Adipocyte (in vitro differentiated cells): ENCODE measurements around the gene GRIA2.

Experiments used
- DNase-seq: peaks from one replicate; pipeline ENCODE4 v3.0.0-alpha.2; 2015; ENCODE audit warnings: low read depth
- H3K27me3 ChIP-seq: replicated peaks from 2 replicates; pipeline ENCODE4 v1.7.0; 2013; ENCODE audit warnings: mild to moderate bottlenecking, low read length, moderate library complexity; ENCODE audit not compliant: control insufficient read depth, insufficient read depth
- H3K36me3 ChIP-seq: 2 replicates; pipeline ENCODE4 v1.7.0; 2013; ENCODE audit warnings: low read length, mild to moderate bottlenecking, moderate library complexity; ENCODE audit not compliant: control insufficient read depth, insufficient read depth, severe bottlenecking
- H3K4me1 ChIP-seq: 2 replicates; pipeline ENCODE4 v1.7.0; 2013; ENCODE audit warnings: mild to moderate bottlenecking, low read length, moderate library complexity; ENCODE audit not compliant: control insufficient read depth, insufficient read depth
- H3K4me3 ChIP-seq: 2 replicates; pipeline ENCODE4 v1.7.0; 2013; ENCODE audit warnings: mild to moderate bottlenecking, low read length, moderate library complexity
- H3K9ac ChIP-seq: 2 replicates; pipeline ENCODE4 v1.7.0; 2013; ENCODE audit warnings: mild to moderate bottlenecking, low read length, moderate library complexity
- H3K9me3 ChIP-seq: 2 replicates; pipeline ENCODE4 v1.7.0; 2013; ENCODE audit warnings: mild to moderate bottlenecking, low read length, moderate library complexity; ENCODE audit not compliant: control insufficient read depth

GRIA2 gene

DNA sequence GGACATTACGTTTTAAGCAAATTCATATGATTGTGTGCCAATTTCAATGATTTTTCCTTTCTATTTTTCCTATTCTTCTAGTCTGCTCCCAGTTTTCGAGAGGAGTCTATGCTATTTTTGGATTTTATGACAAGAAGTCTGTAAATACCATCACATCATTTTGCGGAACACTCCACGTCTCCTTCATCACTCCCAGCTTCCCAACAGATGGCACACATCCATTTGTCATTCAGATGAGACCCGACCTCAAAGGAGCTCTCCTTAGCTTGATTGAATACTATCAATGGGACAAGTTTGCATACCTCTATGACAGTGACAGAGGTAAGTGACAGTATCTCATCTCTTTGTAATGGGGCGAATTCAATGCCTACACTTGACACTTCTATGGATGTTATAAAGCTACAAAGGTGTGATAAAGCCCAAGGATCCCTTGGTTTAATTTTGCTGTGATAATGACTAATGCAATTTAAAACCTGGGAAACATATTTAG is 83.0 kb downstream of the GRIA2 start:
- no peak for DNase-seq
- peaks cover 5% of the 10 kb centered on the region for H3K4me1 ChIP-seq
- no peak overlapping the region for H3K4me3 ChIP-seq
- H3K9ac ChIP-seq = no peak overlapping the region
- H3K36me3 ChIP-seq = no peaks in the 10 kb centered on the region
- no peaks in the 10 kb centered on the region for H3K27me3 ChIP-seq
- no peaks in the 10 kb centered on the region for H3K9me3 ChIP-seq

GRCh38 chr4:157304769-157305168 is 84.2 kb downstream of the GRIA2 start:
- no peaks in the 10 kb centered on the region for H3K36me3 ChIP-seq
- H3K4me1 ChIP-seq = peaks cover 5% of the 10 kb centered on the region
- no peak overlapping the region for H3K4me3 ChIP-seq
- no peak overlapping the region for H3K9ac ChIP-seq
- no peaks in the 10 kb centered on the region for H3K27me3 ChIP-seq
- no peaks in the 10 kb centered on the region for H3K9me3 ChIP-seq
- DNase-seq = no peak

DNA sequence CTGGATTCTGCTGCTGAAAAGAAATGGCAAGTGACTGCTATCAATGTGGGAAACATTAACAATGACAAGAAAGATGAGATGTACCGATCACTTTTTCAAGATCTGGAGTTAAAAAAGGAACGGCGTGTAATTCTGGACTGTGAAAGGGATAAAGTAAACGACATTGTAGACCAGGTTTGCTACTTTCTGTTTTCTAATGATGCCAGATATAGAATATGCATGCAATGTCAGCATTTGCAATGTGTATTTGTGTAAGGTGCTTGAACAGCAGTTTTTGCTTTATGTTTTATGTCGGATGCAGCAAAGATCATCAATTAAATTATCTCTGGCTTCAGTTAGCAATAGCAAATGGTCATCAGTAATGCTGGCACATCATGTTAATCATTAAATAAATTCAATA is 92.2 kb downstream of the GRIA2 start:
- Histone ChIP-seq H3K27me3 (no peaks in the 10 kb centered on the region), H3K4me3 (no peak overlapping the region), H3K9ac (no peak overlapping the region), H3K36me3 (no peaks in the 10 kb centered on the region), H3K4me1 (no peaks in the 10 kb centered on the region), H3K9me3 (no peaks in the 10 kb centered on the region)
- DNase-seq = no peak

GRCh38 chr4:157314906-157315305 is 94.4 kb downstream of the GRIA2 start:
- Histone ChIP-seq H3K4me1 (no peaks in the 10 kb centered on the region), H3K4me3 (no peak overlapping the region), H3K36me3 (no peaks in the 10 kb centered on the region), H3K27me3 (no peaks in the 10 kb centered on the region), H3K9me3 (no peaks in the 10 kb centered on the region), H3K9ac (no peak overlapping the region)
- DNase-seq = no peak

DNA sequence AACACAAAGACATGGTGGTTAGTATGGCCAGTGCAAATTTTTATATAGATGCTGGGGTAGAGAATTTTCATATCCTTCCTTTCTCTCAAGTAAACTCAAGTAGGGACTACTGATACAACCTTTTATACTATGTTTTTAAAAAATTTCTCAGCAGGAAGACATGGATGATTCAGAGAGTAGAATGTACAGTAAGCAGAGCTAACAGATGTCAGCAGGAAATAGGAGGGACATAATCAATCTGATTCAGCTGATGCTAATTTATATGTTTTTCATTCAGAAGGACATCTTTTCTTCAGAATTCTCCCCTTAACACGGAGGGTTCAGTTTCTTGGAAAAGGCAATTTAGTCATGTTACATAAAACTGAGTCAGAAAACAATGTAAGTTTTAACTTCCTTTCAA is 95.4 kb downstream of the GRIA2 start:
- Histone ChIP-seq H3K4me3 (no peak overlapping the region), H3K4me1 (no peaks in the 10 kb centered on the region)

GRCh38 chr4:157320092-157320491 is 99.6 kb downstream of the GRIA2 start:
- no peaks in the 10 kb centered on the region for H3K9me3 ChIP-seq
- no peak for DNase-seq
- H3K4me1 ChIP-seq = no peaks in the 10 kb centered on the region
- H3K4me3 ChIP-seq = no peak overlapping the region
- no peaks in the 10 kb centered on the region for H3K27me3 ChIP-seq
- no peaks in the 10 kb centered on the region for H3K36me3 ChIP-seq
- no peak overlapping the region for H3K9ac ChIP-seq

More for the DNA sequence above, 95.4 kb downstream of the GRIA2 start:
- no peaks in the 10 kb centered on the region for H3K9me3 ChIP-seq
- H3K36me3 ChIP-seq = no peaks in the 10 kb centered on the region
- H3K27me3 ChIP-seq = no peaks in the 10 kb centered on the region
- DNase-seq = no peak
- H3K9ac ChIP-seq = no peak overlapping the region

DNA sequence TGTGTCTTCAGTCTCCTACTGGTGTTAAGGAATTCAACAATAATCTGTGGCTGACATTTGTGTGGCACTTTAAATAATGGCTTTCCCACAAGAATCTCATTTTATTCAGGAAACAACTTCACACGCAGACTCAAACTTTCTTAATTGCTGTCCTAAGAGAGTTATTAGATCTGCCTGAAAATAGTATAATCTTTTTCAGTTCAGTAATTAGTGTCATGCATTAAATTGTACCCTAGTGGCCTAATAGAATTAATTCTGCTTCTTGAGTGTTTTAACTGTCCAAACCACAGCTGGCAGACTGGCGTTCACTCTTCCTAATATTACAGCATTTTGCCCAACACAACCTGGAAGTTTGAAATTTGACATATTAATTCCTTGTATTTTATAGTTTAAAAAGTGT is 107.1 kb downstream of the GRIA2 start:
- DNase-seq = no peak
- Histone ChIP-seq H3K9ac (no peak overlapping the region), H3K4me3 (no peak overlapping the region), H3K4me1 (no peaks in the 10 kb centered on the region), H3K36me3 (no peaks in the 10 kb centered on the region), H3K27me3 (no peaks in the 10 kb centered on the region), H3K9me3 (no peaks in the 10 kb centered on the region)

GRCh38 chr4:157357887-157358286 is 137.4 kb downstream of the GRIA2 start:
- no peaks in the 10 kb centered on the region for H3K4me1 ChIP-seq
- no peak for DNase-seq
- H3K27me3 ChIP-seq = no peaks in the 10 kb centered on the region
- no peak overlapping the region for H3K9ac ChIP-seq
- no peak overlapping the region for H3K4me3 ChIP-seq
- no peaks in the 10 kb centered on the region for H3K9me3 ChIP-seq
- H3K36me3 ChIP-seq = no peaks in the 10 kb centered on the region

DNA sequence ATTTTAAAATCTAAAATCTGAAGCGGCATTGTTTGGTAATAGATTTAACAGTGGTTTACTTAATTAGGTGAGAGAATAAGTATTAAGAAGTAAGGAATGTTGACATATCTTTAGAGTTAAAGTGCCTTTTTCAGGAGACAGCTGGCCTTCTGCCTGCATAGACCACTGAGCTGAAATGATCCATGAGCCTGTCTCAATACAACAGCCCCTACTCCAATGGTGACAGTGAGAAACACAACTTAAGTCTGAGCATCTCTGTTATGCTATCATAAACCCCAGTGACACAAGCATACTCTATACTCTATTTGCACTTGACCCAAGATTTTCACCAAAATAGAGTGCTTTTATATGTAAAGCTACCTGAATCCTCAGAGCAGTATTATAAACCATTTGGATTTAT is 137.9 kb downstream of the GRIA2 start:
- H3K9me3 ChIP-seq = no peaks in the 10 kb centered on the region
- H3K36me3 ChIP-seq = no peaks in the 10 kb centered on the region
- no peaks in the 10 kb centered on the region for H3K27me3 ChIP-seq
- DNase-seq = no peak
- H3K9ac ChIP-seq = no peak overlapping the region
- no peak overlapping the region for H3K4me3 ChIP-seq
- no peaks in the 10 kb centered on the region for H3K4me1 ChIP-seq

GRCh38 chr4:157358851-157359250 is 138.3 kb downstream of the GRIA2 start:
- no peaks in the 10 kb centered on the region for H3K4me1 ChIP-seq
- no peak overlapping the region for H3K4me3 ChIP-seq
- DNase-seq = no peak
- H3K9ac ChIP-seq = no peak overlapping the region
- no peaks in the 10 kb centered on the region for H3K9me3 ChIP-seq
- no peaks in the 10 kb centered on the region for H3K36me3 ChIP-seq
- no peaks in the 10 kb centered on the region for H3K27me3 ChIP-seq

DNA sequence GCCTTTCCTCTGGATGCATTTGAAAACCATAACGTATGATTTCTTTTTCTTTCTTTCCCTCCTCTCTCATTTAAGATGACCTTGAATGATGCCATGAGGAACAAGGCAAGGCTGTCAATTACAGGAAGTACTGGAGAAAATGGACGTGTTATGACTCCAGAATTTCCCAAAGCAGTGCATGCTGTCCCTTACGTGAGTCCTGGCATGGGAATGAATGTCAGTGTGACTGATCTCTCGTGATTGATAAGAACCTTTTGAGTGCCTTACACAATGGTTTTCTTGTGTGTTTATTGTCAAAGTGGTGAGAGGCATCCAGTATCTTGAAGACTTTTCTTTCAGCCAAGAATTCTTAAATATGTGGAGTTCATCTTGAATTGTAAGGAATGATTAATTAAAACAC is 142.8 kb downstream of the GRIA2 start:
- H3K4me1 ChIP-seq = no peaks in the 10 kb centered on the region
- no peaks in the 10 kb centered on the region for H3K9me3 ChIP-seq
- no peaks in the 10 kb centered on the region for H3K36me3 ChIP-seq
- no peak overlapping the region for H3K9ac ChIP-seq
- no peak overlapping the region for H3K4me3 ChIP-seq
- H3K27me3 ChIP-seq = no peaks in the 10 kb centered on the region
- no peak for DNase-seq

- DNase-seq = no peak
- Histone ChIP-seq H3K36me3 (no peaks in the 10 kb centered on the region), H3K4me1 (no peaks in the 10 kb centered on the region), H3K9me3 (no peaks in the 10 kb centered on the region), H3K27me3 (no peaks in the 10 kb centered on the region), H3K4me3 (no peak overlapping the region), H3K9ac (no peak overlapping the region)
Measured at GRCh38 chr4:157372154-157372553, 151.6 kb downstream of the GRIA2 start.
